MM.1S (cell line): ENCODE measurements around the gene NFATC4.

Experiments used
- EZH2 ChIP-seq: fragments of 300-600 bp; sonication (generic); optimal IDR thresholded peaks from 2 replicates; pipeline ENCODE3; 2017; ENCODE audit warnings: low read depth, mild to moderate bottlenecking, antibody characterized with exemption, low read length, mixed read lengths
- EZH2phosphoT487 ChIP-seq: fragments of 300-600 bp; sonication (generic); IDR thresholded peaks from 2 replicates; pipeline ENCODE4 v1.6.1; 2018; ENCODE audit warnings: antibody characterized with exemption, low read length
- TF ChIP-seq, protein P1 (sequence below): fragments of 300-600 bp; sonication (generic); IDR thresholded peaks from 2 replicates; pipeline ENCODE4 v1.5.1; 2016; ENCODE audit warnings: antibody characterized with exemption, low read length, mixed read lengths

DNA sequence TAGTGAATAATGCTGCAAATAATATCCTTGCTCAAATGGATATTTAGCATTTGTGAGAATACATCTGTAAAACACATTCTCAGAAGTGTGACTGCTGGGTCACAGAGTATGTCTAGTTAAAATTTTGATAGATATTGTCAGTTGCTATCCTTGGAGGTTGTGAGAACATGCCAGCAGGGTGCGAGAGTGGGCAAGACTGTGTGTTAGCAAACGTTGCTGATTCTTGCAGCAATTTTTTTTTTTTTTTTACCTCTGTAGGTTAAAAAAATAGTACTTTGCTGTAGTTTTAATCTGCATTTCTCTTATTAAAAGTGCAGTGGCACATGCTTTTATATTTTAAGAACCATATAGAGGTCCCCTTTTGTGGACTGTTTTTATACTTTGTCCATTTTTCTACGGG is 26.3 kb downstream of the NFATC4 start:
- TF ChIP-seq, protein P1, sequence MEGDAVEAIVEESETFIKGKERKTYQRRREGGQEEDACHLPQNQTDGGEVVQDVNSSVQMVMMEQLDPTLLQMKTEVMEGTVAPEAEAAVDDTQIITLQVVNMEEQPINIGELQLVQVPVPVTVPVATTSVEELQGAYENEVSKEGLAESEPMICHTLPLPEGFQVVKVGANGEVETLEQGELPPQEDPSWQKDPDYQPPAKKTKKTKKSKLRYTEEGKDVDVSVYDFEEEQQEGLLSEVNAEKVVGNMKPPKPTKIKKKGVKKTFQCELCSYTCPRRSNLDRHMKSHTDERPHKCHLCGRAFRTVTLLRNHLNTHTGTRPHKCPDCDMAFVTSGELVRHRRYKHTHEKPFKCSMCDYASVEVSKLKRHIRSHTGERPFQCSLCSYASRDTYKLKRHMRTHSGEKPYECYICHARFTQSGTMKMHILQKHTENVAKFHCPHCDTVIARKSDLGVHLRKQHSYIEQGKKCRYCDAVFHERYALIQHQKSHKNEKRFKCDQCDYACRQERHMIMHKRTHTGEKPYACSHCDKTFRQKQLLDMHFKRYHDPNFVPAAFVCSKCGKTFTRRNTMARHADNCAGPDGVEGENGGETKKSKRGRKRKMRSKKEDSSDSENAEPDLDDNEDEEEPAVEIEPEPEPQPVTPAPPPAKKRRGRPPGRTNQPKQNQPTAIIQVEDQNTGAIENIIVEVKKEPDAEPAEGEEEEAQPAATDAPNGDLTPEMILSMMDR = no peak
- TF ChIP-seq EZH2 (no peak), EZH2phosphoT487 (no peak)
